GM21529 (cell line): Measurements from ENCODE around the gene PLXNB2.

Source experiments
- ATAC-seq: cut with Tn5 transposase; IDR thresholded peaks from one replicate; pipeline ENCODE4 v1.9.1; 2021; ENCODE audit not compliant: unreplicated experiment

PLXNB2 gene

DNA sequence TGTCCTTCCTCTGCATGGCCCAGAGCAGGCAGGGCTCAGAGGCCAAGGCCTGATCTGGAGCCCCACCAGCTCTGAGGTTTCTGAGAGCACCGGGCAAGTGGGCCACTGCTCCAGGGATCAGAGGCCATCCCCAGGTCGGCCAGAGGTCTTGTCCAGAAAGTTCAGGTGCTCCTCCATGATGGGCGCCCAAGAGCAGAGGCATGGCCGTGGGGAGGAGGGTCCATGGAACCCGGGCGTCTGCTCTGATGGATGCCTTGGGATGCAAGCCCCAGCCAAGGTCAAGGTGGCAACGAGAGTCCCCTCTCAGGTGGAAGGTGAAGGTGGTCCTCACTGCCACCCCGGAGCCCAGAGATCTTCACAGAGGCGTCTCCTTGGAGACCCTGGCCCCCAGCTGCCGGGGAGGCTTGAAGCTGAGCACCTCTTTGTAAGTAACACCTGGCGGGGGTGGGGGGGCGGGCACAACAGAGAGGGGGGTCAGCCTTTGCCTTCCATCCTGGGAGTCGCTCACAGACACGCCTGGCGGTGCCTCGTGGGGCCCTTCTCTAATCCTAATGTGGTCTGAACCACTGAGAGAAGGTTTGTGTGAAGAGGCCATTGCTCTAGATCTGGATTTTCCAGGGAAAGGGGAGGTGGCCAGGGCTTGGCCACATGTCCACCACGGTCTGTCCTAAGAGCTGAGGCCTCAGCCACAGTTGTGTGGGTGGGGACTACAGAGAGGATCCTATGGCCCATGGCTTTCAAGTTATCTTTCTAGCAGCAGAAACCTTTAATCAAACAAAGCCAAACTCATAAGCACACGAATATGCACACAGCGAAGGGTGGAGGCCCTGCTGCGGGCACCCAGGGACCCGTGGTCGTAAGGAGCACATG is 54.2 kb downstream of the PLXNB2 start:
- ATAC-seq, result no peak

DNA sequence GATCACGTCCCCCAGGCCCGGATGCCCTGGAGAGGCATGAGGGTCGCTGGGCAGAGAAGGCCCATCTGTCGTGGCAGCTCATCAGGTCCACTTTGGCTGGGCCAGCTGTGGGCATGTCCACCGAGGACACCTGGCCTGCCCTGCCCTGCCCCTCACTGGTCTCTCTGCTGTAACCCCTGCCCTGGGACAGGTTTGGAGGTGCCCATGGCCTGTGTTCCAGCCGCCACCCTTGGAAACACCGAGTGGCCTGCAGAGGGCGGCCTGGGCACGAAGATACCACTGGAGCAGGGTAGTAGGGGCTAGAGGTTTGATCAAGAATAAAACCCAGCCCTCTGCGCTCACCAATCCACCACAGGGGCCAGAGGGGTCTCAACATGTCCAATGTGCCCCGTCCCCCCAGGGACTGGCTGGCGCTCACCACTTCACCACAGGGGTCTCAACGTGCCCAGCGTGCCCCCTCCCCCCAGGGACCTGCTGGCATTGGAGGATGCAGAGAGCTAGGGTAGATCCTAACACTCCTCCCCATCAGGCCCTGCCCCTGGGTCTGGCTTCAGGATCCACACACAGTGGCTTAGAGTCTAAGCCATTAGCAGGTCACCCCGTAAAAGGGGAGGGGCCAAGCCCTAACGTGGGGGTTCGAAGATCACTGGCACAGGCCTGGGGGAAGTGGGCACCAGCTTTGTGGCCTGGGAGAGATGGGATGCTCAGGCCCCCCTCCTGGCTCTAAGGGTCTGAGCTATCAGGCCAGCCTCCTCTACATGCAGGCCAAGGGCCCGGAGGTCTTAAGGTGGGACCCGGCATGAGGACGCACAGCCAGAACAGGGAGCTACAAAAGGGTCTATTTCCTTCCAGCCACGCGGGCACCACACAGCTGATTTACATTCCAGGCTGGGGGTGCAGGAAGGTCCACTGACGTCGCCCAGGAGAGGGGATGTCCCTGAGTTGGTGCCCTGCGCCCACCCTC is 55.1 kb downstream of the PLXNB2 start:
- no peak for ATAC-seq

DNA sequence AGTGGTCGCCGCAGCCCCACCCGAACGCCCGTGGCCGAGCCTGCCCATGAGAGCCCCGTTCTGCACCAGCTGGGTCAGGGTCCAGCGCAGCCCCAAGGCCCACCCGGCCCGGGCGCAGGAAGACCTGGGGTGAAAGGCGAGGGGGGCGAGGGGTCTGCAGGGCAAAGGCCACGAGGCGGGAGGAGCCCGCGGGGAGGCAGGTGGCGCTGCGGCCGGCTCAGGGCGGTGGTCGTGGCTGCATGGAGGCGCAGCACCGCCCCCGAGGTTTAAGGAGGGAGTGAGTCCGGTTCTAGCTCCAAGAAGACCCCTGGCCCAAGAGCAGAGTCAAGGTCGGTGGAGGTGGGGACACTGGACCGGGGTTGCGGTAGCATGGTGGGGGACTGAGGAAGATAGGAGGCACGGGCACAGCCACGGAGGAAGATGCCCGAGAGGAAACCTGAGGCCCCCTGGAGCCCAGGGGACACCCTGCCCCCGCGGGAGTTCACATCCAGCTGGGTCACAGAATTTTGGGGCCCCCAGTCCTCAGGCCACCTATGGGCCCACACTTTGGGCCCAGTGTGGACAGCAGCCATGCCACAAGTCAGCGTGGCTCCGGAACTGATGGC is 55.9 kb downstream of the PLXNB2 start:
- no peak for ATAC-seq

DNA sequence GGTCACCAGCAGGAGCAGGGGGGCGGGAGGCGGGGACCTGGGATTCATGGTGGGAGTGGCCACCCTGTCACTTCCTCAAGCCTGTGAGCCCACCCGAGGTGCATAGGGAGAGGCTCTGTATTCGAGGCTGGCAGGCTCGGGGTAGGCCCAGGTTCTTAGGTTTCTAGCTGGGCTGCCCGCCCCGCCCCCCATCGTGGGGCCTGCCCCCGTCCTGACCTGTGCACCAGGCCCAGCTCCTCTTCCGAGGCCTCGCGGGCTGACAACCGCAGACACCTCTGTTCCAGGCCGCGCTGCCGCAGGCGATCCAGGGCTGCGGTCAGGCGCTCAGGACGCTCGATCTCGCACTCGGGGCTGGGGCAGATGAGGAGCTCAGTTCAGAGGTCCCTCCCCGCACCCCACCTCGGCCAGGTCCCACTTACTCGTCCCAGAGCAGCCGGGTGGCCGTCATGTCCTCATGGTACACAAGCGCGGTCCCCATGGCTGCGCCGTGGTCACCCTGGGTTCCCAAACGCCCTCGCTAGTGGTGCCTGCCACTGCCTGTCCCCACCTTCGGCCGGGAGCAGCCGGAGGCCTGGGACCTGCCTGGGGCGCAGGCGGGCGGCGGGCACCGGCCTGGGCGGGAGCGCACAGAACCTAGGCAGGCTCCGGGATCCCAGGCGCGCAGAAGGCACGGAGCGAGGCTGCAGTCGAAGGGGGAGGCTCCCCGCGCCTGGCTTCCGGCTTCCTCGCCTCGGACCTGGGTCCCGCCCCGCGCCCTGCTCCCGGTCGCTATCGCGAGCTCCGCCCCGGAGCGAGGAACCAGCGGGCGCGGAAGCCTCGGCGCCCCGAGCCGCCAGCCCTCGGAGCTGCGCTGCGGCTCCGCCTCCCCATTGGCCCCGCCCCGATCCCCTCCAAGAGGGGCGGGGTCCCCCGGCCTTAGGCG is 56.6 kb downstream of the PLXNB2 start, which contains the start of gene HDAC10:
TSS of gene HDAC10 (minus strand) at position 711 of the 922 bp plus-strand sequence. CDS start at position 478, 233 bp downstream.
- peak; percentile 49 for ATAC-seq

GRCh38 chr22:50250249-50250554 is 57.2 kb downstream of the PLXNB2 start:
- no peak for ATAC-seq

GRCh38 chr22:50249341-50250248 is 57.9 kb downstream of the PLXNB2 start:
- no peak for ATAC-seq

- no peak for ATAC-seq
Observed at GRCh38 chr22:50248196-50249081, 59.0 kb downstream of the PLXNB2 start.

GRCh38 chr22:50247748-50248147 is 59.7 kb downstream of the PLXNB2 start:
- no peak for ATAC-seq

GRCh38 chr22:50246242-50247175 is 60.9 kb downstream of the PLXNB2 start:
- no peak for ATAC-seq

DNA sequence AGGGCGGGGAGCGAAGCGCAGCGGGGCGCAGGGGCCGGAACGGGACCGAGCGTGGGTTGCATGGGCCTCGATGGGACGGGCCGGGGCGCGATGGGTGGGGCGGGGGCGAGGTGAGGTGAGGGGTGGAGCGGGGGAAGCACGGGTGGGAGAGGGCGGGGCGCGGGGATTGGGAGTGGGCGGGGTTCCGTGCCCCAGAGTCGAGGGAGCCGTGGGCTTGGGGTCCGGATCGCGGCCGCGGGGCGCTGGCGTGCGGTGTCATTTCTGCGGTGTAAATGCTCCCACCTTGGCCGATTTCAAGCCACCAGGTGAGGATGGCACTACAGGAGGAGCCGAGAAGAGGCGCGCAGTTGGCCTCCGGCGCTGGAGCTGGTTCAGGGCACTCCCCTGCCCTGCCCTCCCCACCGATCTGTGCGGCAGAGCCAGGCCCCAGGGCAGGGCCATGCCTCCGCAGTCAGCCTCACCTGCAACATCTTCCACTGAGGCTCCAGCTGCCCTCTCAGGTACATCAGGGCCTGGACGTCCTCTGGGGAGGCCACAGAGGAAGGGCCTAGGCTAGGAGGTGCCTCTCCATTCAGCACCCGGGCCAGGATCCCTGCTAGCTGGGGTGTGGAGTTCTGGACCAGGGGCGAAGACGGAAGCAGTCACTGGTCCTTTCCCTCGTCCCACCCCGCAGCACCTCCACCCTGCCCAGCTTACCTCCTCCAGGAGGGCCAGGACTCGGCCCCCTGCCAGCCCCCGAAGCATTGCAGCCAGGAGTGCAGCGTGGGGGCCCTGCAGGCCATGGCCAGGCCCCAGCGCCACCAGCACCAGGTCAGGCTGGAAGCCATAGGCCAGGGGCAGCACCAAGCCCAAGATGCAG is 62.0 kb downstream of the PLXNB2 start:
- ATAC-seq, result no peak

- peak; percentile 68 for ATAC-seq
Observed at GRCh38 chr22:50244420-50245213, 62.8 kb downstream of the PLXNB2 start, which contains the start of gene TUBGCP6. TUBGCP6 (minus strand) TSS chr22:50245023; CDS start chr22:50244459, 564 bp downstream.

DNA sequence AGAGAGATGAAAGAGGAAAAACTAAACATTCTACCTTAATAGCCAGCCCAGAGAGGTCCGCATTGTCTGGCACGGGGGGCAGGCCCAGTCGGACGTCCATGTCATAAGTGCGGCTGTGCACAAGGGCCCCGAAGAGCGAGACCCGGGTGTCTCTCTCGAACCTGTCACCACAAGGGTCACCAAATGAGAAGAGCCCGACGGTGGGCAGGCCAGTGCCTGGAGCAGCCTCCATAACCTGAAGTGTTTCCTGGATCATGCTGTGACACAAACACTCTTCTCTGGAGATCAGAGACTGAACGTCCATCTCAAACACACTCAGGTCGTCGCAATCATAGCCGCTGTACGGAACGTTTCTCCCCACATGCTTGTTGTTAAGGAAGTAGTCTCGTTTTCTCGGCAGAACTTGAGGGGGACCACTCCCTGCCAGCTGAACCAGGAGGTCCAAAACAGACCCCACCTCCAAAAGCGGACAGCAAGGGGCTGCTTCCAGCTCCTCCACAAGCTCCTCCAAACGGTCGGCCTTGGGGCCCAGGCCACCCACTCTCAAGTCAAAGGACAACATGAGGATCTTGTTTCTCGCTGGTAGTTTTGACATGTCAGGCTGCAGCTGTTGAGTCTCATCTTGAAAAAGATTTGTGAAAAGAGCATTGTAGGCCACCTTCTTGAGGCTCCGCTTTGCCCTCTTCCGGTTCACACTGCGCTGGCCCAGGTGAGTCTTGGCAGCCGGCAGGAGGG is 63.6 kb downstream of the PLXNB2 start:
- ATAC-seq, result no peak

DNA sequence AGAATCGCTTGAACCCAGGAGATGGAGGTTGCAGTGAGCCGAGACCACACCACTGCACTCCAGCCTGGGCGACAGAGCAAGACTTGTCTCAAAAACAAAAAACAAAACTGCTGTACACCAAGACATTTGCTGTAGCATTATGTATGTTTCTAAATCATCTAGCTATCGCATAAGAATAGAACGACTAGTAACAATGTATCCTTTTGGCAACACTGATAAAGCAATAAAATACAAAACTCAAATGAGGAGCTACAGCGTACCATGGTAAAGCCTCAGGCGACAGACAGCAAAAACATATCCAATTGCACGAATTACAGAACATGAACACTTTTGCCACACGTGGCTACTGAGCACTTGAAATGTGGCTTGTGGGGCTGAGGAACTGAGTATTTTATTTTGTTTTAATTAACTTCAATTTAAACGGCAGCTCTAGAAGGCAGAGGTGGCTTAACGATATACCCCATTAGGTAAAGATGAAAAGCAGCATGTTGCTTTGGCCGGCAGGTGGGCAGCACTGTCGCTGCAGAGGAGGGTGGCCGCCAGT is 65.0 kb downstream of the PLXNB2 start:
- no peak for ATAC-seq

- no peak for ATAC-seq
Observed at GRCh38 chr22:50238755-50239154, 68.7 kb downstream of the PLXNB2 start.
